ENCODE measurements around the gene LRP1B. TPM values are rescaled to one million over a fixed set of nuclear protein-coding genes. Genes with fewer than 3 reads are reported as not detected.

Gene LRP1B
- total and polyA plus RNA-seq, 2 donors (not counting 1 experiment from before 2014, with no cell fraction given), result not detected

- no CpG with 5 or more reads among the region's 1 CpG for WGBS (ENCODE audit: insufficient coverage)
- intact Hi-C loops (cut with micrococcal nuclease), result no loop called here
- Mint-ChIP-seq H3K4me1 (no peaks in the 10 kb centered on the region), H3K4me3 (no peak overlapping the region), H3K27ac (no peak overlapping the region), H3K27me3 (no peaks in the 10 kb centered on the region), H3K9me3 (ENCODE audit: insufficient read depth) (no peaks in the 10 kb centered on the region)
- ChIA-PET POLR2A (no interaction called here), CTCF (no interaction called here)
- H4K20me1 ChIP-seq (ENCODE audit: control insufficient read depth, insufficient read depth, low read length, poor library complexity, severe bottlenecking), result no peaks in the 10 kb centered on the region
- H3K79me2 ChIP-seq (ENCODE audit: control insufficient read depth, insufficient read depth, low read length), result no peaks in the 10 kb centered on the region
- no peaks in the 10 kb centered on the region for H3K9me3 ChIP-seq (ENCODE audit: control extremely low read depth in 1 of 3, control insufficient read depth in 2 of 3, insufficient read depth in 1 of 3, low read length in 2 of 3)
- H3K9ac ChIP-seq (ENCODE audit: low read length), result no peak overlapping the region
- ATAC-seq (ENCODE audit: low read depth), result no peak
- TF ChIP-seq CTCF (IDR thresholded peaks at IDR 0.05) (no peak), EZH2 (IDR thresholded peaks at IDR 0.05; ENCODE audit: borderline replicate concordance, insufficient read depth, low read depth, low read length, poor library complexity, severe bottlenecking) (no peak)
- no peak overlapping the region for H3K4me2 ChIP-seq (replicated peaks; ENCODE audit: low read depth, low read length, poor library complexity, severe bottlenecking)
- DNase-seq, result no peak
- no peak overlapping the region for H3K4me3 ChIP-seq (ENCODE audit: control extremely low read depth in 1 of 5, extremely low read depth in 1 of 5, insufficient read depth in 1 of 5, low read depth in 2 of 5, low read length in 4 of 5)
- no peak overlapping the region for H2AFZ ChIP-seq (ENCODE audit: insufficient read depth, low read depth, low read length, poor library complexity, severe bottlenecking)
- H3K36me3 ChIP-seq (replicated peaks in 1 of 2; ENCODE audit: control extremely low read depth in 1 of 2, control insufficient read depth in 1 of 2, extremely low read depth in 1 of 2, insufficient read depth in 2 of 2, low read length in 1 of 2), result no peaks in the 10 kb centered on the region
- no peaks in the 10 kb centered on the region for H3K27me3 ChIP-seq (replicated peaks in 1 of 4; ENCODE audit: control extremely low read depth in 1 of 4, control insufficient read depth in 3 of 4, insufficient read depth in 4 of 4, low read length in 3 of 4)
- H3K4me1 ChIP-seq (ENCODE audit: control insufficient read depth in 2 of 2, insufficient read depth in 2 of 2, low read length in 2 of 2), result no peaks in the 10 kb centered on the region
- H3K27ac ChIP-seq (ENCODE audit: low read length in 2 of 2), result no peak overlapping the region
Observed at GRCh38 chr2:140641163-140641562, 1489.7 kb downstream of the LRP1B start.

GRCh38 chr2:140639628-140640027, 1491.2 kb downstream of the LRP1B start:
- no peak overlapping the region for H3K4me3 ChIP-seq (ENCODE audit: control extremely low read depth in 1 of 5, extremely low read depth in 1 of 5, insufficient read depth in 1 of 5, low read depth in 2 of 5, low read length in 4 of 5)
- 81% methylated on average over 2 of the region's 3 CpGs for WGBS (ENCODE audit: insufficient coverage)
- DNase-seq, result no peak
- intact Hi-C loops (cut with micrococcal nuclease), result no loop called here
- no peaks in the 10 kb centered on the region for H3K4me1 ChIP-seq (ENCODE audit: control insufficient read depth in 2 of 2, insufficient read depth in 2 of 2, low read length in 2 of 2)
- no peak overlapping the region for H3K4me2 ChIP-seq (replicated peaks; ENCODE audit: low read depth, low read length, poor library complexity, severe bottlenecking)
- no peak overlapping the region for H3K27ac ChIP-seq (ENCODE audit: low read length in 2 of 2)
- no peaks in the 10 kb centered on the region for H3K79me2 ChIP-seq (ENCODE audit: control insufficient read depth, insufficient read depth, low read length)
- Mint-ChIP-seq H3K4me3 (no peak overlapping the region), H3K9me3 (ENCODE audit: insufficient read depth) (no peaks in the 10 kb centered on the region), H3K27ac (no peak overlapping the region), H3K27me3 (no peaks in the 10 kb centered on the region), H3K4me1 (no peaks in the 10 kb centered on the region)
- H3K36me3 ChIP-seq (replicated peaks in 1 of 2; ENCODE audit: control extremely low read depth in 1 of 2, control insufficient read depth in 1 of 2, extremely low read depth in 1 of 2, insufficient read depth in 2 of 2, low read length in 1 of 2), result no peaks in the 10 kb centered on the region
- no peak overlapping the region for H3K9ac ChIP-seq (ENCODE audit: low read length)
- ATAC-seq (ENCODE audit: low read depth), result no peak
- ChIA-PET POLR2A (no interaction called here), CTCF (no interaction called here)
- TF ChIP-seq EZH2 (IDR thresholded peaks at IDR 0.05; ENCODE audit: borderline replicate concordance, insufficient read depth, low read depth, low read length, poor library complexity, severe bottlenecking), result no peak
- no peak for TF ChIP-seq CTCF (IDR thresholded peaks at IDR 0.05)
- no peak overlapping the region for H2AFZ ChIP-seq (ENCODE audit: insufficient read depth, low read depth, low read length, poor library complexity, severe bottlenecking)
- H4K20me1 ChIP-seq (ENCODE audit: control insufficient read depth, insufficient read depth, low read length, poor library complexity, severe bottlenecking), result no peaks in the 10 kb centered on the region
- no peaks in the 10 kb centered on the region for H3K27me3 ChIP-seq (replicated peaks in 1 of 4; ENCODE audit: control extremely low read depth in 1 of 4, control insufficient read depth in 3 of 4, insufficient read depth in 4 of 4, low read length in 3 of 4)
- no peaks in the 10 kb centered on the region for H3K9me3 ChIP-seq (ENCODE audit: control extremely low read depth in 1 of 3, control insufficient read depth in 2 of 3, insufficient read depth in 1 of 3, low read length in 2 of 3)
